ENCODE data around the gene KDM2B. TPM values are rescaled to one million over a fixed set of nuclear protein-coding genes. Genes with fewer than 3 reads are reported as not detected.

KDM2B gene
- total RNA-seq, 1 donor, result 32.6 TPM

GRCh38 chr12:121423253-121423652, 157.6 kb downstream of the KDM2B start:
- no peak for DNase-seq (ENCODE audit: insufficient read length, low spot score, missing footprints)
- Histone ChIP-seq H3K9me3 (ENCODE audit: low read depth, low read length) (no peaks in the 10 kb centered on the region), H3K4me3 (ENCODE audit: insufficient read depth, low read length) (no peak overlapping the region), H3K36me3 (ENCODE audit: insufficient read depth, low read length) (peaks cover 70% of the 10 kb centered on the region), H3K27me3 (ENCODE audit: insufficient read depth, low read length) (no peaks in the 10 kb centered on the region), H2AFZ (ENCODE audit: low read length) (no peak overlapping the region), H3K4me2 (ENCODE audit: insufficient read depth, low read length) (no peak overlapping the region), H3K4me1 (ENCODE audit: insufficient read depth, low read length) (no peaks in the 10 kb centered on the region), H3K79me2 (ENCODE audit: insufficient read depth, low read length) (peaks cover 13% of the 10 kb centered on the region), H3K27ac (ENCODE audit: low read depth, low read length) (no peak overlapping the region), H4K20me1 (ENCODE audit: insufficient read depth, low read length) (no peaks in the 10 kb centered on the region)
- TF ChIP-seq CTCF (IDR thresholded peaks at IDR 0.05; ENCODE audit: extremely low read depth, low read depth, low read length), result no peak

GRCh38 chr12:121420109-121420508, 160.7 kb downstream of the KDM2B start:
- H3K79me2 ChIP-seq (ENCODE audit: insufficient read depth, low read length), result peaks cover 24% of the 10 kb centered on the region
- no peak overlapping the region for H3K4me3 ChIP-seq (ENCODE audit: insufficient read depth, low read length)
- no peak for TF ChIP-seq CTCF (IDR thresholded peaks at IDR 0.05; ENCODE audit: extremely low read depth, low read depth, low read length)
- no peak for DNase-seq (ENCODE audit: insufficient read length, low spot score, missing footprints)
- no peak overlapping the region for H2AFZ ChIP-seq (ENCODE audit: low read length)
- no peaks in the 10 kb centered on the region for H3K9me3 ChIP-seq (ENCODE audit: low read depth, low read length)
- no peak overlapping the region for H3K4me2 ChIP-seq (ENCODE audit: insufficient read depth, low read length)
- no peaks in the 10 kb centered on the region for H4K20me1 ChIP-seq (ENCODE audit: insufficient read depth, low read length)
- no peaks in the 10 kb centered on the region for H3K27me3 ChIP-seq (ENCODE audit: insufficient read depth, low read length)
- no peak overlapping the region for H3K27ac ChIP-seq (ENCODE audit: low read depth, low read length)
- H3K36me3 ChIP-seq (ENCODE audit: insufficient read depth, low read length), result peaks cover 74% of the 10 kb centered on the region
- H3K4me1 ChIP-seq (ENCODE audit: insufficient read depth, low read length), result no peaks in the 10 kb centered on the region

GRCh38 chr12:121417847-121418246, 163.0 kb downstream of the KDM2B start:
- H3K4me2 ChIP-seq (ENCODE audit: insufficient read depth, low read length), result no peak overlapping the region
- no peaks in the 10 kb centered on the region for H3K4me1 ChIP-seq (ENCODE audit: insufficient read depth, low read length)
- no peak overlapping the region for H2AFZ ChIP-seq (ENCODE audit: low read length)
- H4K20me1 ChIP-seq (ENCODE audit: insufficient read depth, low read length), result no peaks in the 10 kb centered on the region
- H3K27me3 ChIP-seq (ENCODE audit: insufficient read depth, low read length), result no peaks in the 10 kb centered on the region
- H3K4me3 ChIP-seq (ENCODE audit: insufficient read depth, low read length), result no peak overlapping the region
- peaks cover 38% of the 10 kb centered on the region for H3K79me2 ChIP-seq (ENCODE audit: insufficient read depth, low read length)
- H3K36me3 ChIP-seq (ENCODE audit: insufficient read depth, low read length), result peaks cover 55% of the 10 kb centered on the region
- H3K27ac ChIP-seq (ENCODE audit: low read depth, low read length), result no peak overlapping the region
- H3K9me3 ChIP-seq (ENCODE audit: low read depth, low read length), result no peaks in the 10 kb centered on the region
- no peak for TF ChIP-seq CTCF (IDR thresholded peaks at IDR 0.05; ENCODE audit: extremely low read depth, low read depth, low read length)
- DNase-seq (ENCODE audit: insufficient read length, low spot score, missing footprints), result no peak

GRCh38 chr12:121413917-121414316, 166.9 kb downstream of the KDM2B start:
- H3K9me3 ChIP-seq (ENCODE audit: low read depth, low read length), result no peaks in the 10 kb centered on the region
- no peak for DNase-seq (ENCODE audit: insufficient read length, low spot score, missing footprints)
- H3K79me2 ChIP-seq (ENCODE audit: insufficient read depth, low read length), result peaks cover 54% of the 10 kb centered on the region
- H3K36me3 ChIP-seq (ENCODE audit: insufficient read depth, low read length), result peaks cover 28% of the 10 kb centered on the region
- TF ChIP-seq CTCF (IDR thresholded peaks at IDR 0.05; ENCODE audit: extremely low read depth, low read depth, low read length), result no peak
- no peak overlapping the region for H3K4me2 ChIP-seq (ENCODE audit: insufficient read depth, low read length)
- no peak overlapping the region for H3K27ac ChIP-seq (ENCODE audit: low read depth, low read length)
- no peak overlapping the region for H3K4me3 ChIP-seq (ENCODE audit: insufficient read depth, low read length)
- H3K4me1 ChIP-seq (ENCODE audit: insufficient read depth, low read length), result no peaks in the 10 kb centered on the region
- no peaks in the 10 kb centered on the region for H3K27me3 ChIP-seq (ENCODE audit: insufficient read depth, low read length)
- H2AFZ ChIP-seq (ENCODE audit: low read length), result no peak overlapping the region
- no peaks in the 10 kb centered on the region for H4K20me1 ChIP-seq (ENCODE audit: insufficient read depth, low read length)

Data from osteoblast (primary cell).